Sciatic nerve (tissue), 2 donors: ENCODE measurements around the gene MSRB3. TPM values are rescaled to one million over a fixed set of nuclear protein-coding genes. Genes with fewer than 3 reads are reported as not detected.
A peak's percentile ranks its signal among the peaks of the same experiment; 100 is the strongest.

Experiments used
- ATAC-seq: fragments of 200-7000 bp; cut with Tn5 transposase; one replicate; pipeline ENCODE4 v1.9.1; 2020; ENCODE audit warnings: mild to moderate bottlenecking, moderate library complexity
- DNase-seq: peaks from one replicate; pipeline ENCODE4 v3.0.0-alpha.2; 2020; ENCODE audit warnings: low spot score
- intact Hi-C: fragments of 100-400 bp; cut with DNase I; formaldehyde crosslinking; loops from one replicate; pipeline ENCODE4 v1.14.2; 2022
- total RNA-seq: library from RNA; stranded (reverse); fragmentation: NEBNext Ultra II Directional; extraction: Animal tissue kit (Norgen Biotek cat#: 25700); gene quantifications from one replicate; pipeline ENCODE4 v1.2.1, GENCODE V29; 2021
- donor health status: DM: no; HTN: no; CAD: no.
- donor health status: DM: no; HTN: no; CAD: no.

MSRB3 gene
- 64.2 TPM for total RNA-seq

DNA sequence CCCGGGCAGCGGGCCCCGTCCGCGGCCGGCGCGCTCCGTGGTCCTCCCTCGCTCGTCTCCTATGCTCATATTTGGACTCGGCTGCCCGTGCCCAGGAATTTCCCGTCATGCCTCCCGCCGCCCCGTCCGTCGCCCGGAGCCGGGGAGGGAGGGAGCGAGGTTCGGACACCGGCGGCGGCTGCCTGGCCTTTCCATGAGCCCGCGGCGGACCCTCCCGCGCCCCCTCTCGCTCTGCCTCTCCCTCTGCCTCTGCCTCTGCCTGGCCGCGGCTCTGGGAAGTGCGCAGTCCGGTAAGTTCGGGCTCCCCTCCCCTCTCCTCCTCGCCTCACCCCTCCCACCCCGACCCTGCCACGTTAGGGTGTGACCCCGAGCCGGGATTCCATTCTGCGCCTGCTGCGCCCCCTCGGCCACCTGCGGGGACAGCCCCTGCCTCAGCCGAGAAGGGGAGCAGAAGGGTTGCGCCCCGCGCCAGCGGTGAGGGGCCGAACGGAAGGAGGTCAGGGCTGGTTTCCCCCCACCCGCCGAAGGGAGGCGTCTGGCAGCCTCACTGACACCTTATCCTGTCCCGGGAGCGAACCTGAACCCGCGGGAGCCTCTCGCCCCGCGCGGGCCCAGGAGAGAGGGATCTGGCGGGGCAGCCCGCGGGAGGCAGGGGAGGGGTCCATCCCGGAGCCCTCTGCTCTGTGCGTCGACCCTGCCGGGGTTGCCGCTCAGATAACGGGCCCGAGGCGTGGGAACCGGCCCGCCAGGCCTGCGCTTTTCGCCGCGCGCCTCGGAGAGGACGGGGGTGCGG lies at the start of gene MSRB3:
Gene MSRB3 (plus strand): TSS at position 108 of the 793 bp plus-strand sequence. CDS start 29,897 bp downstream, outside the sequence.
- DNase-seq (peak; percentile 85), ATAC-seq (peak; percentile 97)
- intact Hi-C loops = no loop called here

DNA sequence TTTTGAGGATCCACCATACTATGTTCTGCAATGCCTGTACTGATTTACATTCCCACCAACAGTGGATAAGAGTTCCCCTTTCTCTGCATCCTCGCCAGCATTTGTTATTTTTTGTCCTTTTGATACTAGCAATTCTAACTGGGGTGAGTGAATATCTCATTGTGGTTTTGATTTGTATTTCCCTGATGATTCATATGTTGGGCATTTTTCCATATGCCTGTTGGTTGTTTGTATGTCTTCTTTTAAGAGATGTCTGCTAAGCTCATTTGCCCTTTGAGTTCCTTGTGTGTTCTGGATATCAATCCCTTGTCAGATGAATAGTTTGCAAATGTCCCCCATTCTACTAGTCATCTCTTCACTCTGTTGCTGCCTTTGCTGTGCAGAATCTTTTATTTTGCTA lies 49.0 kb upstream of the MSRB3 start:
- no peak for ATAC-seq
- no peak for DNase-seq
- intact Hi-C loops = no loop called here

DNA sequence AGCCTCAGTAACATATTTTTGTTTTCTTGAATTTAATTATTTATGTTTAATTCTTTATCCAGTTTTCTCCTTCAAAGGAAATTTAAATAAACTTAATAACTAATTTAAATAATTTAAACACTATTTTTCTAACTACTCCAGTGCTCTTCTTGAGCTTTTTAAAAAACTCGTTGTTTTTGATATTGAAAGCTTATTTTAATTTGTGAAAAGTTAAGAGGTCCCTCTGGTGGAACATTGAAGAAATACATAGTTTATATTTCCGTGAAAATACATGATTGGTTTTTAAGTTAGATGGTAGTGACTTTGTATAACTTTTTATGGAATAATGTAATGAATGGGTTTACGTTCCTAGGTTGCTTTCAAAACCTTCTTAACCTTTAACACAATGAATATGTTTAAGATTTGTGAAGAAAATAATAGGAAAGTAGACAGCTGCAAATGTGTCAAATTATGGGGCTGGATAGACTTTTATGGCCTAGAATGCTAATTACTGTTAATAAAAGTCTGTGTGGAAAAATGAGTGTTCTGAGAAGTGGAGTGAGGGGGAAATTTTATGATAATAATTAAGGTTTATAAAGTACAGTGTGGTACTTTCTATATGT lies 45.9 kb upstream of the MSRB3 start:
- intact Hi-C loops = no loop called here
- no peak for ATAC-seq
- DNase-seq = no peak

DNA sequence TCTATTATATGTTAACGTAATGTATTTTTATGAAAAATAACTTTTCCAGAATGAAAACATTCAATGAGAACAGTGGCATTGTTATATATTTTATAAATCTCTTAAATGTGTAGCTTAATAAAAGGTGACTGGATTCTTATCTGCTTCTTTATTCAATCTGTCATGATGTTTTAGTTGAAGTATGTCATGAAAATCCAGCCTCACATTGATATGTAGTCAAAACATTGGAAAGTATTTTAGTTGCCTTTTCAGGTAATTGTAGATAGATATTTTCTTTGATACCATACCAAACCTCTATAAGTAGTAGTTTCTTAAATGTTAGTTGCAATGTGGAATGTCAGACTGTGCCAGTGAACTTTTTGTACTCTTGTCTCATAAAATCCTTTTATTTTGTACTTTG lies 41.3 kb upstream of the MSRB3 start:
- ATAC-seq = no peak
- intact Hi-C loops = no loop called here
- DNase-seq = no peak

DNA sequence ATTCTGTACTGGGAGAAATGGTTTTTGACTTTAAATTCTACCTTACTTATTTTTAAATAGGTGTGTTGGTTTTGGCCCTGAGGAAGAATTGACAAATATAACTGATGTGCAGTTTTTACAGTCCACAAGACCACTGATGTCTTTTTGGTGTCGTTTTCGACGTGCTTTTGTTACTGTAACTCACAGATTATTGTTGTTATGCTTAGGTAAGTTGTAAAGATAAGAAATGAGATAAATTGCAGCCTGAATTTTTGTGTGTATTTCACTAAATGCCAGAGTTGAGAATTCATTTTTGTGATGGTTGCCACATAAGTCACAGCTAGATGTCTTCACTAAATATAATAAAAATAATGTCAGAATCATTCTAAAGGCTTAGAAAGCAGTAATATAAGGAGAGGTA lies 39.9 kb upstream of the MSRB3 start:
- no peak for ATAC-seq
- intact Hi-C loops = no loop called here
- DNase-seq = no peak

DNA sequence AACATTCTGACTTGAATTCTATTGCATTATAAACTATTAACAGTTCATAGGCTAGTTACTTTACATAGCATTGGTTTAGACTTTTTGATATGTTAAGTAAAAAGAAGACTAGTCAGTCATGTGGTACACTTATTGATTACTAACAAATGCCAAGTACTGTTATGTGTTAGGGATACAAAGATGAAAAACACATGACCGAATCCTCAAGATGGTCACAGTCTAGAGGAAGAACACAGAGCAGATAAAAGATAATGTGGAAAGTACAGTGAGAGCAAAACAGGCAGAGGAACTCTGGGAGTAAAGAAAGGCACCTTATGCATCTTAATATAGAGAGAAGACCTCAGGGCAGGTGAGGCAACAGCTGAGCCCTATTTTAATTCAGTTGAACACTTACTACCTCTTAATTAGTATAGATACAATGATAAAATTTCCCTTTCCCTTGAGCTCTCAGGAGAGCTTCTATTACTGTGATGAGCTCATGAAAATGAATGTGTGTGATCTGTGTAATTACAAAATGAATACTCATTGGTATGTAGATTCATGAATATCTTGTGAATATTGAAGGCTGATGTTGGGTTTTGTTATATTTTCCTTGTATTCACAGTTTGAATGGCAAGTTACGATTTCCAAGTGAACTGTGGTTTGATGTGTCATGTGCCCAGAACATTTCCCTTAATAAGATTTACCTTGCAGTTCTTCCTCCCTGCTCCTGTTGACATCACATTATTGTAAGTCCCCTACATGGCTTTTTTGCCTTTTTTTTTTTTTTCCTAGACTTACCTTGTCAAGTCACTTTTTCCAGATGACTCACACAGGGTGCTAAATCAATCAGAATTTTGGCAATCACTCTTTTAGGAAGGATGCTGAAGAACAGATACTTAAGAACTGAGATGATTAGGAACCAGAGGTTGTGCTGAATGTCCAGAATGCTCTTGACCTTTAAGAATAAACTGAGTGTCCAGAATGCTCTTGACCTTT lies 29.5 kb upstream of the MSRB3 start:
- intact Hi-C loops = no loop called here
- ATAC-seq = no peak
- DNase-seq = no peak

DNA sequence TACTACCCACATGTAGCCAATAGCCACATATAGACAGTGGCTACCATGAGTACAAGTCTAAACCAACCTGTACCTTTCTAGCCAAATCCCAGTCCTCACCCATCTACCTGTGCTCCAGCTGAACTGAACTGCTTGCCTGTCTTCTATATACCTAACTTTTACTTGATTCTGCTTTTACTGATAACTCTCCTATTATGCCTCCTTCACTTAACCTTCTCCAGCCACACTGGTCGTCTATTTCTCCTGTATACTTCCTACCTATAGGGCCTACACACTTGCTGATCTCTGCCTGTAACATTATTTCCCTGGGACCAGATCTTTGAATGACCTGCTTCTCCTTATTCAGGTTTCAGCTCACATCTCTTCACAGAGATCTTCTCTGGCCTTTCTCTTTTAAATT lies 26.0 kb upstream of the MSRB3 start:
- ATAC-seq = no peak
- DNase-seq = no peak
- intact Hi-C loops = no loop called here

DNA sequence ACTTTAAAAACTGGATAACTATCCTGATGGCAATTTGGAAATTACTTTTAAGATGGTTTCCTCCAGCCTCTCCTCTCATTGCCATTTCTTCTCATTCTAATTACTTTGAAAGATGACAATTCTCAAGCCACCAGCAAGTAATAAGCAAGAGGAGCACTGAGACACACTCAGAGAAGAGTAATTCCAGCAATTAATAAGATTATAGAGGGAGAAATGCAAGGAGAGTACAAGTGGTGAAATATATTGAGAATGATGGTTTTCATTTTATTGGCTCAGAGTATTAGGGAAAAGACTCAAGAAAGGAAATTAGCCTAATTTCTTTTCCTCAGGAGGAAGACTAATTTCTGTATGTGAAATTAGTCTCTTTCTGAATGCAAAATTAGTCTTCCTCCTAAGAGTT lies 20.5 kb upstream of the MSRB3 start:
- intact Hi-C loops = no loop called here
- no peak for DNase-seq
- ATAC-seq = no peak

DNA sequence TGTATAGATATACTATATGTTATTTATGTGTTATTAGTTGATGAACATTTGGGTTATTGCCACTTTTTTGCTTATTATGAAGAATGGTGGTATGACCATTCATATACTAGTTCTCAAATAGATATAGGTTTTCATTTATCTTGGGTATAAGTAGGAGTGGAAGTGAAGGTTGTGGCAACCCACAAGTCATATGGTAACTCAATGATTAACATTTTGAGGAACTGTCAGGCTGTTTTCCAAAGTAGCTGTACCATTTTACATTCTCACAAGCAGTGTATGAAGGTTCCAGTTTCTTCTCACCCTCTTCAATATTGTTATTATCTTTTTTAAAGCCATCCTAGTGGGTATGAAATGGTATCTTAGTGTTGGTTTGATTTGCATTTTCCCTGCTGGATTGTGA lies 19.0 kb upstream of the MSRB3 start:
- intact Hi-C loops = no loop called here
- DNase-seq = no peak
- ATAC-seq = no peak

DNA sequence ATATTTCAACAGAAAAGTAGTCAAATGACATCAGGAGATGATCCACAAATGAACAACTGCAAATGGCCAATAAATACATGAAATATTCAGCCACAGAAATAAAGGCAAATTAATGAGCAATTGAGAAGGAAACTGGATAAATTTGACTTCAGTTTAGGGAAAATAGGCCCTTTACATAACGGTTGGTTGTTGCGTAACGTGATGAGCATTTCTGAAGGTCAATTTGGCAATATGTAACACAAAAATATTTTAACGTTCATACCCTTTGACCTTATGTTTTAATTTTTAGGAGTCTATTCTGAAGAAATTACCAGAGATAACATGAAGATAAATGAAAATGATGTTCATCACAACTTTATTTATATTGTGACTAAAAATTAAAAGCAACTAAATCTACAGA lies 14.7 kb upstream of the MSRB3 start:
- intact Hi-C loops = no loop called here

DNA sequence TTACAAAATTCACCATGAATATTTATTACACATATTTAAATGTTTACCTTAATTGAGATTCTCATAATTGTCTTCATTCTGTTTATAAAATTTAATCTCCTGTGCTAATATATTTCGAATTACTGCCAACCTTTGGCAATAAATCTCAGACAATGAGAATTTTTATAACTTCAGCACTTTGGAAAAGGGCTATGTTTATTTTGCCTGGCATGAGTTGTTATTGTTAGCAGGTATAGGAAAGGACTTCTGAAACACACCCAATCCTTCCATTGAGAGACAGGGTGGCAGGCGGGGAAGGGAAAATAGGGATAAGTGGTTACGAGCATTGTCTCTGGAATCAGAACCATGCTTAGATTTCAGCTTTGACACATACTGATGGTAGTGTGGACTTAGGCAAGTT lies 12.1 kb upstream of the MSRB3 start:
- DNase-seq = no peak
- intact Hi-C loops = no loop called here
- ATAC-seq = no peak

More for the DNA sequence above, 14.7 kb upstream of the MSRB3 start:
- DNase-seq (no peak), ATAC-seq (no peak)

DNA sequence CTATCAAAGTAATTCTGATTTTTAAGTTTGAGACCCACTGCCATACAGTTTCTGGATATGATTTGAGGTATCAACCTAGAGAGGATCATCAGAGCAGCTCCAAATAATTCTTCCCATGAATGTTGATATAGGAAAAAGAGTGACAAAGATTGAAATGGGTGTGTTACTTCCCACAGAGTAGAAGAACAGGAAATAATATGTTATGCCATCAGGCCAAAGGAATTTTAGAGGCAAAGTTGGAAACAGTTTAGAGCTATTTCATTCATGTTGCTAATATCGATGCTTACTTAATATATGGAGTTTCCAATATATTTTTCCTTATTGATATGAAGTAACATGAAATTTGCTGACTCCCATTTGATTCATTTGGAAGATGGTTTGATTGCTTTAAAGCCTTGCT lies 8.9 kb upstream of the MSRB3 start:
- intact Hi-C loops = no loop called here
- no peak for DNase-seq
- no peak for ATAC-seq

DNA sequence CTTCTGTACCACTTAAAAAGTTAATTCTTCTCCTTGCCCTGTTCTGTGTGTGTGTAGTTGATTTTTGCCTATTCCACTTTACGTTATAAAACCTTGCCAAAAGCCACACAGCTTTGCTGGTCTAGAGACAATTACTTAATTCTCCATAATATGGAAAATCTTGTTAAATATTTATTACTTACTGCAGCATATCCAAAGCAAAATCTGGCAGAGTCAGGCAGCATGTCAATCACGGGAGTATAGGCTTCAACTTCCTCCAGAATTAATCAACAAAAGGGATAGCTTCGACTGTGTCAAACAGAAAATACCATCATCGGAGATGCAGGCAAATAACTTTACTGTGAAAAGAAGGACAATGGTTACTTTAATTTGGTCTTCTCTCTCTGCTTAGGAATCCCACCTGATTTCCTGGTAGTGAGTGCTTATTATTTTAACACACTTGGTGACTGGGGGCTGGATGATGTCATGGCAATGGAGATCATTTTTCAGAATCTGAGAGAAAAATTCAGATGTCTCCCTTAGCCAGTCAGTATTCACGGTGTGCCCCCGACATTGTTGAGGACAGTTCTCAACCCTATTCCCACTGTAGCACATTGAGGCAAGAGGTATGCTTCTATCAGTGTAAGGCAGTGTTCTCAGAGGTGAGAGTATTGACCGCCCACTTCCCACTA lies 3.7 kb upstream of the MSRB3 start:
- ATAC-seq (no peak), DNase-seq (no peak)
- intact Hi-C loops = no loop called here

DNA sequence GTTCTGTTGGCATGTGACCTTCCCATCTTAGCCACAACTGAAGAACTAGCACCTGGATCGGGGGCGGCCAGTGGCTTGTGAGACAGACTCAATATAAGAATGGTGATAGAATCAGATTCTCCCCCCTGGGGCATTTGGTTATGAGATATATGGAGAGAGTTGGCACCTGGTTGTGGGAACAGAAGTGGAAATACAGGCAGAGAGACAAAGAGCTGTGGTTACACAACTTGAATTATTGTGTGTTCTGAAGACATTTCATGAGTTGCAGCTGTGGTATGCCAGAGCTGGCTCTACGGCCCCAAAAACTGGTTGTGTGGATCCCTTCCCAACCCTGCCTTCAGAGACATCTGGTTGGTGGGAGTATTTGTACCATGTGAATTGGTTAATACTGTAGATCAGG lies 2.9 kb upstream of the MSRB3 start:
- intact Hi-C loops = no loop called here
- DNase-seq = no peak
- ATAC-seq = no peak

DNA sequence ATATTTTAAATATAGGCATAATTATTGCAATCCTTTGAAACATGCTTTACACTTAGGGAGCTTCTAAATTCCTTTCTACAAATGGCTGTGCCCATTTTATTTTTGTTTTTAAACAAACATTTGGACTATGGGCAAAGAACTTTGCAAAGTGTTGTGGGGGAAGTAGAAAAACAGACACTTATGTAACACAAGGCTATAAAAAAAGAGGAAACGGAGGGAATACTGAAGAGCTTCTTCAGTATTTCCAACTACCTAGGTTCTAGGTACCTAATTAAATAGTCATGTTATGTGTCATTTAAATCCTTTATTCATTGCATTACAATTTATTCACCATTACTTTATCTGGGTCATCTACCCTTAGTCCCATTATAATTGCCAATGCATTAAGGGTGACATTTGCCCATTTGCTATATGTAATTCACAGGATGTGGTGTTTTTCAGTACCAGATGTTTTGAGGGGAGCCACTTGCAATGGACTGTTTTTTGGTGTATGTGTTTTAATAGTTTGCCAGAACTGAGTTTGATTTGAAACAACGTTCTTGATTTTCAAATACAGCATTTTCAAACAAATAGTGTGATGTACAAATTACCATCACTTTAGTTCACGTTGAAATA lies 1.5 kb upstream of the MSRB3 start:
- intact Hi-C loops = no loop called here
- DNase-seq (no peak), ATAC-seq (no peak)

DNA sequence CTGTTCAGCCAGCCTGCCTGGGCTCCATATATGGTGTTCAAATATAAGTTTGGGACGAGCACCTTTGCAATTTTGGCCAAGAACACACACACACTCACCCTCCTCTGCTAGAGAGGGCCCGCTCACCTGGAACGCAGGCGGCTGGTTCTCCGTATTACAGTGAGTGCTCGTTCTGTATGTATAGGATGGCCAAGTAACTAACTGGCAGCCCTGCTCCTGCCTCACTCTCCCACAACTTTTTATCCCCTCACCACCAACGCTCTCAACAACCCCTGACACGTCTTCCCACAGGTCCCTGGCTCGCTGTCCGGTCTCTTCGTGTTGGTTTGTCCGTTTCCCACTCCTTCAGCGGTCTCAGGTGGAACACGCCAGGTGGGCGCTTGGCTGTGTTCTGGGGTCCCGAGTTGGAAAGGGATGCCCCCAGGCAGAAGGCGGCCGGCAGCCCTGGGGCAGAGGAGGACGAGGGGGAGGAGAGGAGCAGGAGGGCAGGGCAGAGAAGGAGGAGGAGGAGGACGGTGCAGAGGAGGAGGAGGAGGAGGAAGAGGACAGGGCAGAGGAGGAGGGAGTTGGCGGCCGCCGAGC lies 398 bp upstream of the MSRB3 start:
- DNase-seq (no peak), ATAC-seq (no peak)
- intact Hi-C loops = no loop called here

DNA sequence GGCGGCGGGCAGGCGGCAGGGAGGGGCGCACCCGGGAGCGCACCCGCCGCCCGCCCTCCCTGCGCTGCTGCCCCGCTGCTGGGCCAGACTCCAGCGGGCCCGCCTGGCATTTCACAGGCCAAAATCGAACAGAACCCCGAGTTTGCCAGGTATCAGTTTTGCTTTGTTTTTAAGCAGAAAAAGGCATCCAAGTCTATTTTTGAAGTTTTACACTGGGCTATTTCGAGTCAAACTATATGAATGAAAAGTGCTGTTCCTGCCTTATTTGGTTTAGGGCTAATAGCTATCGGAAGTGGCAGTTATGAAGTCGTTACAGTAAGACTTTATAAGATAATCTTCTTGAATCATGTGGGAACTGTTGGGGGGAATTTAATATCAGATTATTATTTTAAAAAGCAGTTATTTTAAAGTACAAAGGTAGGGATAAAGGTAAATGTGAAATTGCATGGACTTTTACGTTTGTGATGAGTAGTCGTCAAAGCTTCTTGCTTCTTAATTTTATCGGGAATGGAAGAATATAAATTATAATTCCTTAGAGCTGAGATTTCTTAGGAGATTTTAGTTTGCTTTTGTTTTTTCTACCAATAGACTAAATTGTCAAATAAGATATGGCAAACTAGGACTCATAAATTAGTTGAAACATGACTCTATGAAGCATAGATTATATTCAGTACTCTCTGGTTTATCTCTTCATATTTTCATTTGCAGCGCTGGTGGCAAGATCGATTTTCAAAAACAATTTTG lies 1.1 kb downstream of the MSRB3 start:
- DNase-seq (no peak), ATAC-seq (no peak)
- intact Hi-C loops = no loop called here

DNA sequence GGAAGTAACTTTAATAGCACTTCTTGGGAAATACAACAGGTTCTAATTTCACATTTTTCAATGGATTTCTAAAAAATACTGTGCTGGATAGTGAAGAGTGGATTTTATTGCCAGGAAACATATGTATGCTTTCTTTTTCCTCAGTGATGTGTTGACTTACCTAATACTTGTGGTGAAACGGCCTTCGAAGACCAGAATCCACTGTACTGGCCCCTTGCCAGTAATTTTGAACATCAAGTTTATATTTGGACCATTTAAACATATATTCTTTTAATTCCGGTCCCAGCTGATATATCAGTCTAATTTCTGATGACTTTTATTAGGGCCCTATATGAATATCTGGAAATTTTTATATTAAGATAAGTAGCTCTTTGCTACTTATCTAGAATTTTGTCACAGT lies 1.8 kb downstream of the MSRB3 start:
- ATAC-seq (no peak), DNase-seq (no peak)
- intact Hi-C loops = no loop called here
